ENCODE data around the gene SAXO1. TPM values are rescaled to one million over a fixed set of nuclear protein-coding genes. Genes with fewer than 3 reads are reported as not detected.

Gene SAXO1
- total RNA-seq, 1 donor = 0.18 TPM

DNA sequence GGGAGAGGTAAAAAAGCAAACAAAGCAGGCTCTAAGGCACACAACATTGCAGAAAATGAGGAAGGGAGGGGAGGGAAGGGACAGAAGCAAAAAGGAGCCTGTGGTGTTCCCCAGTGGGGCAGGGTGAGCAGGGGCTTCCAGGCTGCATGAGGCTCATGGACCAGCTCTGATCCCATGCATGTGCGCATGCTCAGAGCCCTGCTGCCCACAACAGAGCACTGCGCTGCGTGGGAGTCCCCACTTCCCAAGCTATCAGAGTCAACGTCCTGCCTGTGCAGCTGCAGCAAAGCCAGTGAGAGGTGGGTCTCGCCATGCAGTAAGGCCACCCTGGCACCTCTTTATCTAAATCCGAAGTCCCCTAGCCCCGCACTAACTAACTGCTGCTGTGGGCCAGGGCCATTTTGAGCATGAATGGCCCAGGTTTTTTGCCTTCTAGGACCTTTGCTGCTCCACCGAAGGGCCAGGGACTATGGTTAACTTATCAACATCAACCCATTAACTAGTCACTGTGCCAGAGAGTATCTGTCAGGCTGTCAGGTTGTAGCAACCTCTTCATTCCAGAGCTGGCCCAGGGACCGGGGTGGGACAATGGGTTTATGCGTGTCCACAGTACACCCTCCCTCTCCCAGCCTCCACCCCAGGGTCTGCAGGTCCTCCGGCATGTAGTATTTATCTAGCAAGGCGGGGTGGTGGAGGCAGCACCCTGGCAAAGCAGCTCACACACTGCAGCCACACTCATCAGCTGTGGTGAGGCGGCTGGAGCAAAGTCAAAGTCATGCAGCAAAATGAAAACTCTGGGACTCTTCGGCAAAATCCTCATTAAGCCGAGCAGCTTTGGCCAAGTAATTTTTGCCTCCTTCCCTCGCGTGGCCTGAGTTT is 123.6 kb downstream of the SAXO1 start:
- DNase-seq (ENCODE audit: low read depth) = no peak
- TF ChIP-seq, protein P1, sequence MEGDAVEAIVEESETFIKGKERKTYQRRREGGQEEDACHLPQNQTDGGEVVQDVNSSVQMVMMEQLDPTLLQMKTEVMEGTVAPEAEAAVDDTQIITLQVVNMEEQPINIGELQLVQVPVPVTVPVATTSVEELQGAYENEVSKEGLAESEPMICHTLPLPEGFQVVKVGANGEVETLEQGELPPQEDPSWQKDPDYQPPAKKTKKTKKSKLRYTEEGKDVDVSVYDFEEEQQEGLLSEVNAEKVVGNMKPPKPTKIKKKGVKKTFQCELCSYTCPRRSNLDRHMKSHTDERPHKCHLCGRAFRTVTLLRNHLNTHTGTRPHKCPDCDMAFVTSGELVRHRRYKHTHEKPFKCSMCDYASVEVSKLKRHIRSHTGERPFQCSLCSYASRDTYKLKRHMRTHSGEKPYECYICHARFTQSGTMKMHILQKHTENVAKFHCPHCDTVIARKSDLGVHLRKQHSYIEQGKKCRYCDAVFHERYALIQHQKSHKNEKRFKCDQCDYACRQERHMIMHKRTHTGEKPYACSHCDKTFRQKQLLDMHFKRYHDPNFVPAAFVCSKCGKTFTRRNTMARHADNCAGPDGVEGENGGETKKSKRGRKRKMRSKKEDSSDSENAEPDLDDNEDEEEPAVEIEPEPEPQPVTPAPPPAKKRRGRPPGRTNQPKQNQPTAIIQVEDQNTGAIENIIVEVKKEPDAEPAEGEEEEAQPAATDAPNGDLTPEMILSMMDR (IDR thresholded peaks at IDR 0.05; ENCODE audit: insufficient read depth, low read length) = no peak
- no peak overlapping the region for H3K4me3 ChIP-seq (ENCODE audit: low read depth, low read length)

DNA sequence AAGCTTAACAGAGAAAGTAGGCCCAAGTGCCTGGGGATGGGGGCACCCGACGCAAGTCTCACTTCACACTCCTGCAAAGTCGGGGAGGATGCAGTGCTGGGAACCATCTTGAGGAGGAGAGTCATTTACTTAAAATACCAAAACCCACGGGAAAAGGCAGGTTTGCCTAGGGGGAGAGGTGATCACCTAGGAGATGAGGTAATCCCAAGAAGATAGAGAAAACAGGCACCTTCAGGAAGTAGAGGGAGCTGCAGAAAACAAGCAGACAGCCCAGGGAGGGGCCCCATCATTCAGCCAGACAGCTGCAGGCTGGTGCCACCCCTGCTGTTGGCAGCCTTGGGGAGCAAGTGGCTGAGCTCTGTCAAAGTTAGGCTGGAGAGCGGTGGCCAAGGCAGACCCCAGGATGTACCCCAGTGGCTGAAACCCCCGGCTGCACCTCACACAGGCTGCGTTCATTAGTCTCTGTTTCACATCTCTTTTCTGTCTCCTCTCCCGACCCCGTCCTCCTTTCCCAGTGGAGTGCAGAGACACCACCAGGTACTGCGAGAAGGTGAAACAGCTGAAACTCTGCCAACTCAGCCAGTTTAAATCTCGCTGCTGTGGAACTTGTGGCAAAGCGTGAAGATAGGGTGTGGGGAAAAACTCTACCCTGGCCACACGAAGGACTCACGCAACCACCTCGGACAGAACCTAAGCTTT is 124.9 kb downstream of the SAXO1 start:
- H3K4me3 ChIP-seq (ENCODE audit: low read depth, low read length) = no peak overlapping the region
- no peak for DNase-seq (ENCODE audit: low read depth)
- TF ChIP-seq, protein P1 (IDR thresholded peaks at IDR 0.05; ENCODE audit: insufficient read depth, low read length) = no peak

DNA sequence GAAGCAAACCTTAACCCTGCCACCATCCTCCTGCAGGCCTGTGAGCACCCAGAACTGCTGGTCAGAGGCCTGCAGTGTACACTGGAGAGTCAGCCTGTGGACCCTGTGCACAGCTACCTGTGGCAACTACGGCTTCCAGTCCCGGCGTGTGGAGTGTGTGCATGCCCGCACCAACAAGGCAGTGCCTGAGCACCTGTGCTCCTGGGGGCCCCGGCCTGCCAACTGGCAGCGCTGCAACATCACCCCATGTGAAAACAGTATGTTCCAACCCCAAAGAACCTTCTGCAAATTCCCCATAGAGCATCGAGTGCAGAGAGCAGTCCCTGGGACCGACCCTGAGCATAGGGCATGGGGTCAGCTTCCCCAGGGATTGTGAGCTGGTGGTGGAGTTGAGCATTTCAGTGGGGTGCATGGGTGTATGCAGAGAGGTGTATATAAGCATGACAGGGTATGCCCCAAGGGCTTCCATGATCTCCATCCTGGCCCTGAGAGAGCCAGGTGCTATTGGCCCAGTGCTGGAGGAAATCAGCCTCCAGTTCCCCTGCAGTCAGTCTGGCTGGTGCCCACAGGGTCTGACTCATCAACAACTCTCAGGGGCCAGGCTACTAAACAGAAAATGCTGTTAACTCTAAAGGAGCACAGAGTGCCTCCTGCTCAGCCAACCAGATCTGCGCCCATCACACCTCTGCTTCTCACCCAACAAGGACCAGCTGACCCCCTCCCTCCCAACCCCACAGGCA is 126.2 kb downstream of the SAXO1 start:
- TF ChIP-seq, protein P1 (IDR thresholded peaks at IDR 0.05; ENCODE audit: insufficient read depth, low read length) = no peak
- no peak overlapping the region for H3K4me3 ChIP-seq (ENCODE audit: low read depth, low read length)
- peak; percentile 58 for DNase-seq (ENCODE audit: low read depth)

DNA sequence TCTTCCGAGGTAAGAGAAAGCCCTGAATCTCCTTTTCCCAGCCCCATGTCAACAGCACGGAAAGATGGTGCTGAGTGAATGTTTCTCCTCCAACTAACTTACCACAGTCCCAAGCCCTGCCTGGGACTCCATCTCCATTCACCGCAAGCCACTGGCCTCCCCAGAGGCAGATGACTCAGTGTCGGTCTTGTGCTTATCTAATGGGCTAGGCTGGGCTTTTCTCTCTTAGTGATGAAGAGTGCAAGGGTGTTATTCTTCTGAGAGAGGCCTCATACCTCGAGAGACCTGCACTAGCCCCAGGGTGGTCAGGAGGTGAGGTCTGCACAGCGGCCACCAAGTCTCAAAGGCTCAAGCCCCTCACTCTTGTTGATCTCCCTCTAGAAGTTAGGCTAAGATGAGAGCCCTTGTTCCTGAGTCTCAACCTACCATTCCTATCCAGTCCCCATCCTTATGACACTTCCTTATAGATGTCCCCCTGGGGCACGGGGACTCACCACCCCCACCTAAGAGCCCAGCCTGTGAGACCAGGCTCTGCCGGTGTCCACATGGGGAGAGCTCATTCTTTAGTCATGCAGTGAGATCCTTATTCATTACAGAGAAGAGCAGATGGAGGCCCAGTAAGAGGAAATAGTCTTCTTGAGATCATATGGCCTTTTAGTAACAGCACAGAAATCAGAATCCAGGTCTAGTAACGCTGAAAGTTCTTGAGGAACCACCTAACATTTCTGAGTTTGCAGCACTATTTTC is 127.0 kb downstream of the SAXO1 start:
- DNase-seq (ENCODE audit: low read depth) = no peak
- TF ChIP-seq, protein P1 (IDR thresholded peaks at IDR 0.05; ENCODE audit: insufficient read depth, low read length) = no peak
- no peak overlapping the region for H3K4me3 ChIP-seq (ENCODE audit: low read depth, low read length)

DNA sequence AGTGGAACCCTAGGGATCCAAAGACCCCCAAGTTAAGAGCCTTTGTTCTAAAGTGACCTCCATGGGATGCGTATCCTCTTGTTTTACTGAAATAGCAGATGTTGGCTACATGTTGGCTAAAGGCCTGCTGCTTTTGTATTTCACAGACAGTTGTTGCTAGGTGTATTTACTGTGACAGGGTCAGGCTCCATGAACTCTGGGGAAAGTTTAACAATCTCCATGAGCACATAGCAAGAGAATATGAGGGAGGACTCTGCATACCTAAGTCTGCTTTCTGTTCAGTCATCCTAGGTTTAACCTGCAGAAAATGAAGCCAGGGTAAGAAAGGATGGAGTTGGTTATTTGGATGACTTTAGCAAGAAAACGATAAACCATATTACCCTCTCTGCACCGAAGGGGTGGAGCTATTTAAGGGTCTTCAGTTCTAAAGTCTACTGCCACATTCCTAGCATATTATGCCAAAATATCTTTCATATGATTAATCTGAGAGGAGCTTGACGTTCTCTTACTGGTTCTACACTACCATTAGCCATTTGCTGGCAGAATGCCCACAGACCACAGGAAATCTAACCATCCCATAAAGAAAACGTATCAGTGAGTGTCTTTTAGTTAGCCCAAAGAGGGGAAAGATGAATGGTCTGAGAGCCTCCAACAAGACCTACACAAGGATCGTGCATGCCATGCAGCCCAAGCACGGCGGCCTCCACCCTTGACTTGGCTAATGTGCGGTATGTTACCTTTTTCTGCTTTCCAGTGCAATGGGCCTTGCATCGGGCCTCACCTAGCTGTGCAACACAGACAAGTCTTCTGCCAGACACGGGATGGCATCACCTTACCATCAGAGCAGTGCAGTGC is 127.8 kb downstream of the SAXO1 start:
- TF ChIP-seq, protein P1 (IDR thresholded peaks at IDR 0.05; ENCODE audit: insufficient read depth, low read length) = no peak

More for the DNA sequence above, 127.8 kb downstream of the SAXO1 start:
- DNase-seq (ENCODE audit: low read depth) = peak; percentile 59
- no peak overlapping the region for H3K4me3 ChIP-seq (ENCODE audit: low read depth, low read length)
